H9 (cell line): ENCODE results near the gene PHOX2A. TPM values are rescaled to one million over a fixed set of nuclear protein-coding genes. Genes with fewer than 3 reads are reported as not detected.

ENCODE experiments used
- DNase-seq: peaks from one replicate; pipeline ENCODE4 v3.0.0-alpha.2; 2017
- H2AFZ ChIP-seq: one replicate; pipeline ENCODE4 v1.6.1; 2013; ENCODE audit warnings: mild to moderate bottlenecking, low read length, control low read depth, moderate library complexity
- H2AK5ac ChIP-seq: 2 replicates; pipeline ENCODE4 v1.6.1; 2013; ENCODE audit warnings: low read length, control low read depth, mixed read lengths; ENCODE audit not compliant: insufficient read length
- H2BK120ac ChIP-seq: one replicate; pipeline ENCODE4 v1.6.1; 2013; ENCODE audit warnings: low read depth, mild to moderate bottlenecking, low read length, control low read depth, inconsistent platforms; ENCODE audit not compliant: poor library complexity, severe bottlenecking
- H2BK12ac ChIP-seq: 2 replicates; pipeline ENCODE4 v1.6.1; 2013; ENCODE audit warnings: low read length, control low read depth, mixed read lengths, low read depth; ENCODE audit not compliant: insufficient read length
- H2BK15ac ChIP-seq: 2 replicates; pipeline ENCODE4 v1.6.1; 2013; ENCODE audit warnings: low read depth, low read length, control low read depth
- H2BK20ac ChIP-seq: one replicate; pipeline ENCODE4 v1.6.1; 2013; ENCODE audit warnings: low read depth, mild to moderate bottlenecking, low read length, control low read depth, inconsistent platforms; ENCODE audit not compliant: poor library complexity, severe bottlenecking
- H2BK5ac ChIP-seq: 2 replicates; pipeline ENCODE4 v1.6.1; 2013; ENCODE audit warnings: low read length, control low read depth, mixed read lengths; ENCODE audit not compliant: insufficient read length
- H3K14ac ChIP-seq: 2 replicates; pipeline ENCODE4 v1.6.1; 2013; ENCODE audit warnings: low read length, control low read depth; ENCODE audit not compliant: insufficient read depth
- H3K18ac ChIP-seq: 2 replicates; pipeline ENCODE4 v1.6.1; 2013; ENCODE audit warnings: low read depth, mild to moderate bottlenecking, mixed read lengths, low read length, control low read depth; ENCODE audit not compliant: insufficient read length
- H3K23ac ChIP-seq: 2 replicates; pipeline ENCODE4 v1.6.1; 2013; ENCODE audit warnings: low read length, control low read depth, mixed read lengths, low read depth; ENCODE audit not compliant: insufficient read length
- H3K23me2 ChIP-seq: 2 replicates; pipeline ENCODE4 v1.6.1; 2013; ENCODE audit warnings: low read depth, mild to moderate bottlenecking, mixed read lengths, low read length, control low read depth; ENCODE audit not compliant: insufficient read length, poor library complexity, severe bottlenecking
- H3K27ac ChIP-seq: 2 replicates; pipeline ENCODE4 v1.5.1; 2013; ENCODE audit warnings: low read length, control low read depth, mixed read lengths, low read depth; ENCODE audit not compliant: insufficient read length
- H3K27me3 ChIP-seq: 2 replicates; pipeline ENCODE4 v1.6.1; 2013; ENCODE audit warnings: low read length, control low read depth, inconsistent platforms; ENCODE audit not compliant: insufficient read depth
- H3K4ac ChIP-seq: 2 replicates; pipeline ENCODE4 v1.6.1; 2013; ENCODE audit warnings: low read depth, mild to moderate bottlenecking, control low read depth, inconsistent platforms, low read length, moderate library complexity
- H3K4me1 ChIP-seq: 2 replicates; pipeline ENCODE4 v1.6.1; 2013; ENCODE audit warnings: low read length, control low read depth, inconsistent platforms; ENCODE audit not compliant: insufficient read depth
- H3K4me2 ChIP-seq: 2 replicates; pipeline ENCODE4 v1.6.1; 2013; ENCODE audit warnings: low read length, control low read depth, mixed read lengths; ENCODE audit not compliant: insufficient read length, insufficient read depth
- H3K56ac ChIP-seq: 2 replicates; pipeline ENCODE4 v1.6.1; 2013; ENCODE audit warnings: low read depth, mild to moderate bottlenecking, mixed read lengths, low read length, control low read depth; ENCODE audit not compliant: insufficient read length
- H3K79me1 ChIP-seq: 2 replicates; pipeline ENCODE4 v1.6.1; 2013; ENCODE audit warnings: low read depth, mild to moderate bottlenecking, moderate library complexity, low read length, control low read depth, inconsistent platforms; ENCODE audit not compliant: insufficient read depth, poor library complexity, severe bottlenecking
- H3K79me2 ChIP-seq: 2 replicates; pipeline ENCODE4 v1.6.1; 2013; ENCODE audit warnings: low read length, control low read depth, inconsistent platforms; ENCODE audit not compliant: insufficient read depth
- H3K9ac ChIP-seq: 2 replicates; pipeline ENCODE4 v1.6.1; 2013; ENCODE audit warnings: low read length, control low read depth, mixed read lengths; ENCODE audit not compliant: insufficient read length; ENCODE audit errors: extremely low read depth
- H3K9me3 ChIP-seq: one replicate; pipeline ENCODE4 v1.6.1; 2013; ENCODE audit warnings: low read depth, low read length, inconsistent platforms; ENCODE audit not compliant: control insufficient read depth
- H3T11ph ChIP-seq: one replicate; pipeline ENCODE4 v1.6.1; 2013; ENCODE audit warnings: mild to moderate bottlenecking, low read length, control low read depth, inconsistent platforms
- H4K20me1 ChIP-seq: one replicate; pipeline ENCODE4 v1.6.1; 2013; ENCODE audit not compliant: control insufficient read depth, insufficient read length, insufficient read depth
- H4K5ac ChIP-seq: 2 replicates; pipeline ENCODE4 v1.6.1; 2013; ENCODE audit warnings: low read depth, mild to moderate bottlenecking, mixed read lengths, low read length, control low read depth; ENCODE audit not compliant: insufficient read length
- H4K8ac ChIP-seq: replicated peaks from 2 replicates; pipeline ENCODE4 v1.6.1; 2013; ENCODE audit warnings: low read length, control low read depth, mixed read lengths, low read depth; ENCODE audit not compliant: insufficient read length
- H4K91ac ChIP-seq: 2 replicates; pipeline ENCODE4 v1.6.1; 2013; ENCODE audit warnings: low read depth, mild to moderate bottlenecking, moderate library complexity, mixed read lengths, low read length, control low read depth; ENCODE audit not compliant: insufficient read length
- H3K27ac Mint-ChIP-seq, 3 experiments: 2 replicates in 2 of 3; 3 replicates in 1 of 3; pipeline ENCODE4 v1.8.0; 2020 to 2021; ENCODE audit warnings: mixed read lengths in 3 of 3, mild to moderate bottlenecking in 1 of 3, moderate library complexity in 1 of 3
- H3K27me3 Mint-ChIP-seq: 2 replicates; pipeline ENCODE4 v1.8.0; 2021; ENCODE audit warnings: low read depth, mild to moderate bottlenecking, moderate library complexity, mixed read lengths
- H3K36me3 Mint-ChIP-seq, 3 experiments: 2 replicates in 2 of 3; 3 replicates in 1 of 3; pipeline ENCODE4 v1.8.0; 2020 to 2021; ENCODE audit warnings: low read depth in 3 of 3, mixed read lengths in 3 of 3; ENCODE audit not compliant: insufficient read depth in 1 of 3
- H3K4me1 Mint-ChIP-seq, 2 experiments: 2 replicates each; pipeline ENCODE4 v1.8.0; 2020; ENCODE audit warnings: mixed read lengths in 2 of 2
- H3K4me3 Mint-ChIP-seq, 2 experiments: 2 replicates in 1 of 2; 3 replicates in 1 of 2; pipeline ENCODE4 v1.8.0; 2020 to 2021; ENCODE audit warnings: mild to moderate bottlenecking in 2 of 2, mixed read lengths in 2 of 2, moderate library complexity in 1 of 2
- H3K9me3 Mint-ChIP-seq, 2 experiments: 2 replicates in 1 of 2; 3 replicates in 1 of 2; pipeline ENCODE4 v1.8.0; 2020; ENCODE audit warnings: mild to moderate bottlenecking in 2 of 2, mixed read lengths in 2 of 2, moderate library complexity in 1 of 2
- CTCF ChIP-seq: fragments of 200-600 bp; sonication (generic); conservative IDR thresholded peaks from 3 replicates; pipeline ENCODE4 v1.8.0; 2021; ENCODE audit warnings: antibody characterized with exemption, mild to moderate bottlenecking
- WGBS: extraction: QIAGEN DNeasy Blood & Tissue Kit; methylation state at CpG from one replicate; pipeline ENCODE4 v1.1.7; 2013; ENCODE audit warnings: missing lambda C conversion rate, low lambda C conversion rate, mixed read lengths; ENCODE audit not compliant: insufficient read length; ENCODE audit errors: extremely low coverage; 5-methylcytosine and 5-hydroxymethylcytosine counted together
- total RNA-seq: library from RNA; stranded (reverse); gene quantifications from 2 replicates; pipeline ENCODE4 v1.2.1, GENCODE V29; 2021

Gene PHOX2A
- total RNA-seq, 1 experiment from 2014 or later, result 1.4 TPM

GRCh38 chr11:72222106-72222891 lies 21.7 kb downstream of the PHOX2A start:
- peak overlapping the region; percentile 76 for H3K4me2 ChIP-seq
- Mint-ChIP-seq H3K27ac (peak overlapping the region in 2 of 3 experiments; percentile 22 to 85; a peak in 2 of 7 replicates), H3K4me1 (peaks cover 32 to 39% of the 10 kb centered on the region in 2 experiments), H3K4me3 (peak overlapping the region; percentile 65 to 76), H3K9me3 (no peaks in the 10 kb centered on the region), H3K36me3 (peaks cover 0 to 16% (median 9%) of the 10 kb centered on the region in 3 experiments; a peak in 4 of 7 replicates), H3K27me3 (peaks cover 20% of the 10 kb centered on the region)
- no peaks in the 10 kb centered on the region for H4K20me1 ChIP-seq
- peaks cover 2% of the 10 kb centered on the region; the same call in 1 of the 2 replicates for H3K4me1 ChIP-seq
- no peak overlapping the region for H2BK12ac ChIP-seq
- no CpG with 5 or more reads among the region's 6 CpGs for WGBS
- H2BK15ac ChIP-seq, result no peak overlapping the region
- DNase-seq, result peak; percentile 41
- peaks cover 3% of the 10 kb centered on the region for H3K79me1 ChIP-seq
- no peak overlapping the region for H4K91ac ChIP-seq
- H4K8ac ChIP-seq, result no peak overlapping the region
- peak overlapping the region; percentile 3 for H2AFZ ChIP-seq
- no peaks in the 10 kb centered on the region for H3K9me3 ChIP-seq
- TF ChIP-seq CTCF, result no peak
- no peak overlapping the region for H3T11ph ChIP-seq
- no peaks in the 10 kb centered on the region for H3K27me3 ChIP-seq
- H3K23ac ChIP-seq, result no peak overlapping the region
- peaks cover 4% of the 10 kb centered on the region; the same call in 1 of the 2 replicates for H3K79me2 ChIP-seq
- H2BK20ac ChIP-seq, result no peak overlapping the region
- no peak overlapping the region for H3K14ac ChIP-seq
- H3K27ac ChIP-seq, result no peak overlapping the region
- H2BK5ac ChIP-seq, result no peak overlapping the region
- no peak overlapping the region for H3K56ac ChIP-seq
- H4K5ac ChIP-seq, result no peak overlapping the region
- no peak overlapping the region for H2BK120ac ChIP-seq
- no peak overlapping the region for H3K18ac ChIP-seq
- no peak overlapping the region for H3K4ac ChIP-seq
- H3K23me2 ChIP-seq, result peaks cover 16% of the 10 kb centered on the region
- no peak overlapping the region for H3K9ac ChIP-seq
- no peak overlapping the region for H2AK5ac ChIP-seq
